Activated gamma-delta T cell (primary cell): ENCODE data around the gene CEP43.

Experiments used
- DNase-seq: peaks from one replicate; lab custom pipeline; 2025; lab: John Stamatoyannopoulos, UW

Gene CEP43

DNA sequence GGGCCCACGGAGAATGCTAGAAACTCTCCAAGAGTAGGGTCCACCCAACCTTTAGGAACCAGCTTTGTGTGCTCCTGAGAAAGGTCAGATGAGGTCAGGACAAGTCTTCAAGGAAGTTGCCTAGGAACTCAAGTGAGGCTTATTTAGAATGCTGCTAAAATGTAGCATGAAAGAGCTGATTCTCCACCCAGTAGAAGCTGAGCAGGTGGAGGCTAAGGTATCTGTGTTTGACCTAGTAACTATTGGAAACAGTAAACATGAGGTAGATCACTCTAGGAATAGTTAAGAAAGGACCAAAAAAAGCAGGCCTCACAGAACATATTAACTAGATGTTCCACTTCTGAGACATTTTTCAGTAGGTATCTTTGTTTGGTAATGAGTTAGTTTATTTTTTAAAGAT lies 13.9 kb downstream of the CEP43 start:
- no peak for DNase-seq

DNA sequence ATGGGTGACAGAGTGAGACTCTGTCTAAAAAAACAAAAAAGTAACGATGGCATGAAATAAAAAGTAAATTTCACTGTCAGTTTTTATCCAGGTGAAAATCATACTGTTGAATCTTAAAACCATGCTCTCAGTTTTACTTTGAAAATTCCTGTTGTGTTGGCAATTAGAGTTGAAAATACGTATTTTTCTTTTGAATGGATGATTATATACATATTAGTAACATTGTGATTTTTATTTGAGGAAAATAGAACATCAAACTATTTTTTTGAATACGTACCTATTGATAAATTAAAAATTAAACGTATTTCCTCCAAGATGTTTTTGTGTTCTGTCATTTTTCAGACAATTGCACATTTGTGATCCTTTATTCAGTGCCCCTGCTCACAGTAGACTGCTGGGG lies 14.7 kb downstream of the CEP43 start:
- no peak for DNase-seq

DNA sequence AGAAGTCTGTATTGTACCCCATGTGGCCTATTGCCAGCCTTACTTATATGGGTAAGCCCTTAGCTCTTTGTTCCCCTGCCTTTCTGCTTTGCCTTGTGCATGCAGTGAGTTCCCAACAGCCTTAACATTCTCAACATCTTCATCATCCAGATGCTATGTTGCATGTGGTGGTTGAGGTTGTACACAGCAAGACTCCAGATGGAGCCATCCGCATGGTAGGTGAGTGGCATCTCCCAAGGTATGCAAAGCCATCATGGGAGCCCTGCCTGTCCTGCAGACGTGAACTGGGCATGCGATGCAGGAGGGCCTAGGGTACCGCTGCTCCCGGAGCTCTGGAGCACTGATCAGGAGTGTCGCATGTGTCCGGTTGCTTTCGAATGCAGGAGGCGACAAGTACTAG lies 16.1 kb downstream of the CEP43 start:
- no peak for DNase-seq

- no peak for DNase-seq
Measured at GRCh38 chr6:167020206-167020605, 21.0 kb downstream of the CEP43 start.

GRCh38 chr6:167027308-167027707 lies 28.1 kb downstream of the CEP43 start:
- no peak for DNase-seq

DNA sequence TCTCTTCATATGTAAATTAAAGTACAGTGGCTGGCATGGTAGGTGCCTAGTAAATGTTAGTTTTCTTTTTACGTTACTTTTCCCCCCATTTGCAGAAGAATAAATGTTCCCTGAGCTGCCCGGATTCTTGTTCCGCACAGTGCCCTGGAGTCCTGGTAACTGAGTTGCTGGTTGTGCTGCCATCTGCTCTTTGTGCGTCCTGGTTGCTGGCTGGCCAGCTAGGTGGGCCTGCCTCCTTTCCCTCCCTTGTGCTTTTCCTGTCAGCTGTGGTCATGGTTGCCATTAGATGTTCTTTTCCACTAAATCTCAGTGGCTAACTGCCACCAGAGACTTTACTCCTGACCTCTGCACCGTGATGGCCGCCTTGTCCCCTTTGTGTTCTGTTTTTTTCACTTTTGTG lies 28.6 kb downstream of the CEP43 start:
- DNase-seq: no peak

- DNase-seq: no peak
Measured at GRCh38 chr6:167030222-167031072, 31.2 kb downstream of the CEP43 start.

DNA sequence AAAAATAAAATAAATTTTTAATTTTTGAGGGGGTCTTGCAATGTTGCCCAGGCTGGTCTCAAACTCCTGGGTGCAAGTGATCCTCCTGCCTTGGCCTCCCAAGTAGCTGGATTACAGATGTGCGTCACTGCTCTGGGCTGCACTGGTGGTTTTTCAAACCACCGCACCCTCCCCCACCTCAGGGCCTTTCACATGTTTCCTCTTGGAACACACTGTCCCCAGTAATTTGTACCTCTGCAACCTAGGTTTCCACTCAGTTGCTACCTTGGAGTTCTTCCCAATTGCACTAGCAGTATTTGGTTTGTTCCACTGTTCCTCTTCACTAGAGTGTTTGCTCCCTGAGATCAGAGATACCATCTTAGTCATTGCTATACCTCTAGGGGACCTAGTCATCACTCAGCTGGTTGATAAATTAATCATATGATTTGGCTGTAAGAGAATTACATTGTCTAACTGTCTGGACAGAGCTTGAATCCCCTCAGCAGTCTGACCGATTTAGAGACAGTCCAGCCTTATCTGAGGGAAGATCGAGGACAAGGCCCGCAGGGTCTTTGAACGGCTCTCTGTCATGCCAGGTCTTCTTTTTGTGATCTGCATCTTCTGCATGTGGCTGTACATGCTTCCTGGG lies 32.0 kb downstream of the CEP43 start:
- no peak for DNase-seq

DNA sequence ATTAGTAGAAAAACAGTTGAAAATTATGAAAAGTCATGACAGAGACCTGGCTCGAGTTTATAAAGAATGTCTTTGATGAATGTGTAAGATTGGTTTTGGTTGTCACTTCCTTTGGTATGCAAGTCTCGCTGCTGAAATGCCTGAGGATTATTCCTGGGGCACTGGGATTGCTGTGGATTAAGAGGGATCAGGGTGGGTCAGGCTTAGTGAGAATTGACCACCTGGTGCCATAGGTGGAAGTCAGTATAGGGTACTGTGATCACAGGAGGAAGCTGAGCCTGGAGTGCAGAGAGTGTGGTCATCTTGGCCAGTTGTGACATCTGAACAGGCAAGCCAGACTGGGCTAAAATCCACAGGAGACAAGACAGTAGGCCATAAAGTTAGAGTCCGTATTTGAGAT lies 34.9 kb downstream of the CEP43 start:
- no peak for DNase-seq

GRCh38 chr6:167037762-167038161 lies 38.6 kb downstream of the CEP43 start:
- DNase-seq: no peak

DNA sequence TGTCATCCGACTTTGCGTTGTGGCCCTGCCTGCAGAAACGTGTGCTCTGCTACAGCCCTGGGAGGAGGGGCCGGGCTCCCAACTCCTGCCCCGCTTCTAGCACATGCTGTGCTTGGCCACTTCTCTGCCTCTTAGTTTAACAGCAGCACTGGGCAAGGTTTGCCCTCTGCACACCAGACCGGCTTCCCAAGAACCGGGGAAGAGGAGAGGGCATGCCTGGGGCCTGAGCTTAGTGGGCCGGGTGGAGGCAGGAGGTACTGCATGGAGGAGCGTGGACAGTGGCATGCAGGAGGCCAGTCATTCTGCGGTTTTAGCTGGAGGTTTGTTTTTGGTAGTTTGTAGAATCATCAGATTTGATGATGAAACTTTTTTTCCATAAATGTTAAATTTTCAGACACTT lies 45.5 kb downstream of the CEP43 start:
- DNase-seq: no peak

DNA sequence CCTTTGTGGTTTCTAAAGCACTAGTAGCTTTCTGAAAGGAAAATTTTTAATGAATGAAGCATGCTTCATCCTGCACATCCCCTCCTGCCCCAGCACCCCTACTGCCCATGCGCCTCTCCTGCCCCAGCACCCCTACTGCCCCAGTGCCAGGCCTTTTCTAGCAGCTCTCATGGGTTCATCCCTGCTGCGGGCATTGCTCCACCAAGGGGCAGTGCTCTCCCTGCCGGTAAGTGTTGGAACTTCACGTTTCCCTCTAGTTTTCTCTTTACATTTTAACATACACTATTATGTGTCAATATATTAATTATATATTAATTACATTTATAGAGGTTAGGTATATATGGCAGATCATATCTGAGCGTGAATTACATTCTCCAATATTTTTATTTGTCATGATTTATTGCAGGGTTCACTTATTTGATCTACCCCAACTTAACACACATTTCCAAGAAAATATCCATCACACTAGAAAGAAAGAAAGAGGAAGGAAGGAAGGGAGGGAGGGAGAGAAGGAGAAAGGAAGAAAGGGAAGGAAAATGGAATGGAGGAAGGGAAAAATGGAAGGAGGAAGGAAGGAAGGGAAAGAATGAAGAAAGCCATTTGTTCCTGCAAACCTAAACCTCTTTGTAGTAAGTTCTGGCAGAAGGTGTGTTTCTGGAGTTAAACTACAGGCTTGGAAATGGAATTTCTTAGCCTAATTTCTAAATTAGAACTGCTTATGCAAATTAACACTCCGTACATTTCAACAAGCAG lies 46.8 kb downstream of the CEP43 start:
- no peak for DNase-seq

- no peak for DNase-seq
Measured at GRCh38 chr6:167046861-167047495, 47.8 kb downstream of the CEP43 start.

GRCh38 chr6:167047554-167047953 lies 48.4 kb downstream of the CEP43 start:
- DNase-seq: no peak
